Measurements from ENCODE around the gene NKX1-2.

DNA sequence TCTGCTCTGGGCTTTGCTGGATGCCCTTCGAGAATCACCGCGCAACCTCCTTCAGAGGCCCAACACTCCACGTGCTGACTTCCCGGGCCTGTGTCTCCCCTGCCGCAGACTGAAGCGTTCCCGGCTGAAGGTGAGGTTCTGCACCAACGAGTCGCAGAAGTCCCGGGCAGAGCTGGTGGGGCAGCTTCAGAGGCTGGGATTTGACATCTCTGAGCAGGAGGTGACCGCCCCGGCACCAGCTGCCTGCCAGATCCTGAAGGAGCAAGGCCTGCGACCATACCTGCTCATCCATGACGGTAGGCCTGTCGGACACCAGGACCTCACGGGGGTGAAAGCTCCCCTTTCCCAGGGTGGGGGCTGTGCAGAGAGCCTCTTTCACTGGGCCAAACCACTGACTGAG lies 34.2 kb upstream of the NKX1-2 start:
- TF ChIP-seq, protein P1, sequence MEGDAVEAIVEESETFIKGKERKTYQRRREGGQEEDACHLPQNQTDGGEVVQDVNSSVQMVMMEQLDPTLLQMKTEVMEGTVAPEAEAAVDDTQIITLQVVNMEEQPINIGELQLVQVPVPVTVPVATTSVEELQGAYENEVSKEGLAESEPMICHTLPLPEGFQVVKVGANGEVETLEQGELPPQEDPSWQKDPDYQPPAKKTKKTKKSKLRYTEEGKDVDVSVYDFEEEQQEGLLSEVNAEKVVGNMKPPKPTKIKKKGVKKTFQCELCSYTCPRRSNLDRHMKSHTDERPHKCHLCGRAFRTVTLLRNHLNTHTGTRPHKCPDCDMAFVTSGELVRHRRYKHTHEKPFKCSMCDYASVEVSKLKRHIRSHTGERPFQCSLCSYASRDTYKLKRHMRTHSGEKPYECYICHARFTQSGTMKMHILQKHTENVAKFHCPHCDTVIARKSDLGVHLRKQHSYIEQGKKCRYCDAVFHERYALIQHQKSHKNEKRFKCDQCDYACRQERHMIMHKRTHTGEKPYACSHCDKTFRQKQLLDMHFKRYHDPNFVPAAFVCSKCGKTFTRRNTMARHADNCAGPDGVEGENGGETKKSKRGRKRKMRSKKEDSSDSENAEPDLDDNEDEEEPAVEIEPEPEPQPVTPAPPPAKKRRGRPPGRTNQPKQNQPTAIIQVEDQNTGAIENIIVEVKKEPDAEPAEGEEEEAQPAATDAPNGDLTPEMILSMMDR (IDR thresholded peaks at IDR 0.05) = no peak
- no peak for TF ChIP-seq POLR2A (IDR thresholded peaks at IDR 0.05)
